ENCODE measurements around the gene EFNB3.

The EFNB3 gene

GRCh38 chr17:7674934-7675333 lies 30.1 kb upstream of the EFNB3 start:
- DNase-seq (ENCODE audit: low spot score): no peak
- no peak for TF ChIP-seq CTCF (IDR thresholded peaks at IDR 0.05; ENCODE audit: extremely low read depth, missing control alignments)

GRCh38 chr17:7676533-7676932 lies 28.5 kb upstream of the EFNB3 start:
- no peak for TF ChIP-seq CTCF (IDR thresholded peaks at IDR 0.05; ENCODE audit: extremely low read depth, missing control alignments)
- DNase-seq (ENCODE audit: low spot score): no peak

- no peak for TF ChIP-seq CTCF (IDR thresholded peaks at IDR 0.05; ENCODE audit: extremely low read depth, missing control alignments)
- DNase-seq (ENCODE audit: low spot score): no peak
These were observed 27.5 kb upstream of the EFNB3 start for GRCh38 chr17:7677388-7678067.

GRCh38 chr17:7684851-7685532 lies 20.0 kb upstream of the EFNB3 start:
- no peak for DNase-seq (ENCODE audit: low spot score)

GRCh38 chr17:7685533-7686221 lies 19.3 kb upstream of the EFNB3 start:
- TF ChIP-seq CTCF (IDR thresholded peaks at IDR 0.05; ENCODE audit: extremely low read depth, missing control alignments): no peak
- DNase-seq (ENCODE audit: low spot score): peak; percentile 88

More at GRCh38 chr17:7684851-7685532, 20.0 kb upstream of the EFNB3 start:
- no peak for TF ChIP-seq CTCF (IDR thresholded peaks at IDR 0.05; ENCODE audit: extremely low read depth, missing control alignments)

GRCh38 chr17:7686222-7687071 lies 18.6 kb upstream of the EFNB3 start:
- peak; percentile 77 for DNase-seq (ENCODE audit: low spot score)
- TF ChIP-seq CTCF (IDR thresholded peaks at IDR 0.05; ENCODE audit: extremely low read depth, missing control alignments): no peak
